GM12873 (cell line): ENCODE results near the gene PMPCA.

ENCODE experiments used
- TF ChIP-seq, protein P1 (sequence below): IDR thresholded peaks from 2 replicates; pipeline ENCODE4 v1.5.1; 2012; ENCODE audit warnings: low read depth, mild to moderate bottlenecking, moderate library complexity, low read length, control low read depth; ENCODE audit not compliant: insufficient read depth; ENCODE audit errors: missing control alignments

Gene PMPCA

DNA sequence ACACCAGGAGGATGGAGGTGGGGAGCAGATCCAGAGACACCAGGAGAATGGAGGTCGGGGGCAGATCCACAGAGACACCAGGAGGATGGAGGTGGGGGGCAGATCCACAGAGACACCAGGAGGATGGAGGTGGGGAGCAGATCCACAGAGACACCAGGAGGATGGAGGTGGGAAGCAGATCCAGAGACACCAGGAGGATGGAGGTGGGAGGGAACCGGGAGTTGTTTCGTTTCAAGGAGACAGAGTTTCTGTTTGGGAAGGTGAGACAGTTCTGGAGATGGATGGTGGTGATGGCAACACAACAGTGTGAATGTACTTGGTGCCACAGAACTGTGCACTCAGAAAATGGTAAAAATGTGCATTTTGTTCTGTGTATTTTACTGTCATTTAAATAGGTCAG lies 38.2 kb downstream of the PMPCA start:
- TF ChIP-seq, protein P1, sequence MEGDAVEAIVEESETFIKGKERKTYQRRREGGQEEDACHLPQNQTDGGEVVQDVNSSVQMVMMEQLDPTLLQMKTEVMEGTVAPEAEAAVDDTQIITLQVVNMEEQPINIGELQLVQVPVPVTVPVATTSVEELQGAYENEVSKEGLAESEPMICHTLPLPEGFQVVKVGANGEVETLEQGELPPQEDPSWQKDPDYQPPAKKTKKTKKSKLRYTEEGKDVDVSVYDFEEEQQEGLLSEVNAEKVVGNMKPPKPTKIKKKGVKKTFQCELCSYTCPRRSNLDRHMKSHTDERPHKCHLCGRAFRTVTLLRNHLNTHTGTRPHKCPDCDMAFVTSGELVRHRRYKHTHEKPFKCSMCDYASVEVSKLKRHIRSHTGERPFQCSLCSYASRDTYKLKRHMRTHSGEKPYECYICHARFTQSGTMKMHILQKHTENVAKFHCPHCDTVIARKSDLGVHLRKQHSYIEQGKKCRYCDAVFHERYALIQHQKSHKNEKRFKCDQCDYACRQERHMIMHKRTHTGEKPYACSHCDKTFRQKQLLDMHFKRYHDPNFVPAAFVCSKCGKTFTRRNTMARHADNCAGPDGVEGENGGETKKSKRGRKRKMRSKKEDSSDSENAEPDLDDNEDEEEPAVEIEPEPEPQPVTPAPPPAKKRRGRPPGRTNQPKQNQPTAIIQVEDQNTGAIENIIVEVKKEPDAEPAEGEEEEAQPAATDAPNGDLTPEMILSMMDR, result no peak

DNA sequence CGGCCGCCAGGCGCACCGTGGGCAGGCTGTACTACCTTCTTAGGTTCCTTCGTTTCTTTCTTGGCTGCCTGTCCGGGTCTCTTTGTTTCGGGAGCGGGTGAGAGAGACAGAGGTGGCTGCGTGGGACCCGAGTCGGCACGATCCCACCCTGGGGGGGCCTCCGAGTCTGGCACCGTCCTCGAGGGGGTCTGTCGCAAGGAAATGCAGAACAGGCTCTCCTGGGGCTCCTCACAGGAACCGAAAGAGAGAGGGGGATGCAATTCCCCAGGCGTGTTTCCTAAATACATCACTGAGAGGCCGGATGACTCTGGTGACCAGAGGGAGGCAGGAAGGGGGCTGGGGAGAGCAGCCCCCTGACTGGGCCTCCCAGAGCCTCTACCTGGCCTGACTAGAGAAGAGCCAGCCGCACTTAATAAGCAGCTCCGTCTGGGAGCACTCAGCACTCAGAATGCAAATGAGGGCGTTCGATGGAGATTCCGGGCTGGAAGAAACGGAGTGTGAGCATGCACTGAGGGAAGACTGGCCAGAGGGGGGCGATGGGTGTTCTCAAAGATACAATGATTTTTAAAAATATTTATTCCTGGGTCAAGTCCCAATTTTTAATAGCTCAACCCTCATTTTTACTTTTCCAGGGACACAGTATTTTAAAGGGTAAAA lies 40.9 kb downstream of the PMPCA start:
- TF ChIP-seq, protein P1, result no peak

DNA sequence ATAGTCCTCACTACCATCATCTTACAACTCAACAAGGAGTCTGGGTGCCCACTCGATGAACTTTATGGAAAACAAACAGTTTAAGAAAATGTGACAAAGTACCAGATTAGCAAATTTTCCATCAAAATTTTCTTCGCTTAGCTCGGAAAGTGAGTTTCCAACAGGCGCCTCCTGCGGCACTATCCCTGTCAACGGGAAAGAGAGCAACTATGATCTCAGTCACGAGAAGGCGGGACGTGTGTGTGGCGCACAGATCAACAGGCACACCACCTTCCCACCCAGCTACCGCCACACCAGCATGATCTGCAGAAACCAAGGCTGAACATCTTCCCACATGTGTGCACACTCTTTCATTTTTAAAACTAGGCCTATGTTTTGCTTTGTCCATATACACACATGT lies 42.9 kb downstream of the PMPCA start:
- TF ChIP-seq, protein P1, result no peak

DNA sequence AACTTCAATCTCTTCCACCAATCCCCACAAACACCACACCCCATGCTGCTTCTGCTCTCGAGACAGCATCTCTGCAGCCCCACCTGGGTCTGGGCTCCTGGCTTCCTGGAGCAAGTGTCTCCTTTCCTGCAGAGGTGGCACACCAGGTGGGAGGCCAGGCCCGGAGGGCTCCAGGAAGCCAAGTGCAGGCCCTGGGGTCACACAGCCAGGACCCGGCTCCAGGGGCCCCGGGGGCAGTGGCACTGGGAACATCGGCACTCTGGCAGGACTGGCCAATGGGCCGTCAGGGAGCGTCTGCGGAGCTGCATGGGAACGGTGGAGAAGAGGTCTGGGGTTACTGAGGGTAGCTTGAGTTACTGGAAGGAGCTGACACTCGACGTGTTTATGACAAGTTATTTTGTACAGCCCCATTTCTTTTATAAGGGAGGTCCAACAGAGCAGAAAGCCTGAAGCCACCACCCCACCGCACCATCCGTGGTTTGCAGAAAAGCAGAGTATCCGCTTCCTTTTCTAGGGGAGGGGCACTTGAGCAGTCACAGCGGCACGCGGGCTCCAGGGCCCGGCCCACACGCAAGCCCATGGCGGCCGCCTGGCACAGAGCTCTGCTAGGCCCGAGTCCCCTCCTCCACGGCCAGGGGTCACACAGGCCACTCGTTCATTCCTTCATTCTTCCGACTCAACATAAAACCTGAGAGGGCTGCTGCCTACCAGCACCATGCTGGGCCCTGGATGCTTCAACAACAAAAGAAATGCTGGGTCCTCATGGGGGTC lies 43.8 kb downstream of the PMPCA start:
- TF ChIP-seq, protein P1, result no peak

DNA sequence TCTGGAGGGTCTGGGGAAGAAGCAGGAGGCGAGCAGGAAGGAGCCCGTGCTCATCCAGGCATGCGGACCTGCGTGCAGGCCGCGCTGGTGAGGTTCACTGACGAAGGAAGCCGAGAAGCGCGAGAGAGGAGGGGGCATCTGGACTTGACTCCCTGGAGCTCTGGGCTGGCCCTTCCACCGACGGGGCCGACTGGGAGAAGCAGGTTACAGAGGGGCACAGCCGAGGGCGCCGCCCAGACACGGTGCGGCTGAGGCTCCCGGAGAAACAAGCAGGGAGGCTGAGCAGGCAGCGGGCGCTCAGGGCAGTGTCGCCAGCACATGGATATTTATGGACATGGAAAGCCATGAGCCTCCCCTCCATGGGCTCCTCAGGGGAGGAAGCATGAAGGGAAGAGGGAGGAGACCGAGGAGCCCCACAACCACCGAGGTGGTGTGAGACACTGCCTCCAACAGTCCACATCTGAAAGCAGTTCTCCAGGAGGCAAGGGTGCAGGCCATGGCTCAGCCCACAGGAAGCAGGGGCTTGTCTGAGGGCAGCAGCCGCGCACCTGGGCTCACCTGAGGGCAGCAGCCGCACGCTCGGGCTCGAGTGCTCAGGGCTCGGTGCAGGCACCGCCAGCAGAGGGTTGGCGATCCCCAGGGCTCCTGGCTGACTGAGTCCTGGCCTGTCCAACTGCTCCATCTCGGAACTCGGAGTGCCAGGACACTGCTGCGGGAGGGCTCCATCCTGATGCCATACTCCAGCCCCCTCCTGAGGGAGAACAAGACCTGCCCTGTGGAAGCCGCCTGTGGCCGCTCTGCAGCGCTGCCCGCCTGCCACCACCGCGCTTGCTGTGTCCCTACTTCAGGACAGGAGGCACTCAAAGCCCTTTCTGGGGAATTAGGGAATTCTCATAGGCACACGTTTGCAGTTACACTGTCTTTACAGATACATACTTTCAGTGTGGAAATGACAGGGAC lies 44.9 kb downstream of the PMPCA start:
- TF ChIP-seq, protein P1, result no peak

DNA sequence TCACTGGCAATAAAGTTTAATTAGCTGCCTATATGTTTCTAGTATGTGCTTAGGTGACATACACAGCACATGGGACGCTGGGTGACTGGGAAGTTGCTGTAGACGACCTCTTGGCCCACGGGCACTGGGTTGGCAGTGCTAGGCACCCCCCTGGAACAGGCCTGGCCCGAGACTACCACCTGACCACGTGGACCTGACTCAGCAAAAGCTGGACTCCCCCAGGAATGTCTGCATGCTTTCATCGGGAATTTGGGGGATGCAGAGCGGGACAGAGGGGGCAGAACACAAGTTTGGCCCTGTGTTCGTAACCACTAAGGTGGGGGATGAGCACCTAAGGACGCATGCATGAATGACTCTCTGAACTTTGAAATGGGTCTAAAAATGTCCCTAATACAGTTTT lies 45.8 kb downstream of the PMPCA start:
- TF ChIP-seq, protein P1, result no peak

DNA sequence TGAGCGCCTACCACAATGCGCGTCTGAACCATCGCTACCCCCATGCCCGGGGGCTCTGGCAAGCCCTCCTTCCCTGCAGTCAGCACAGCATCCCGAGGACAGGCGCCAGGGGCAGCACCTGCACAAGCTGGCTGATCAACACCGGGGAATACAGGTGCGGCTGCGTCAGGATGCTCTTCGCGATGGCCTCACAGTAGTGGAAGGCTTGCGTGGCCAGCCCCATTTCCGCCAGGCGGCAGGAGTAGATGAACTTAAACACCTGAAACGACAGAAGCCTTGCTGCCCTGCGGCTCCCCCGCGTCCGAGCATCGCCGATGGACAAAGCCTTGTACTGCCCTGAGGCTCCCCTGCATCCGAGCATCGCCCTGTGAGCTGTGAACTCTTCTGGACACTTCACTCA lies 46.9 kb downstream of the PMPCA start:
- TF ChIP-seq, protein P1, result no peak
